Right lung (tissue), 5 donors: Measurements from ENCODE around the gene PTPRD. TPM values are rescaled to one million over a fixed set of nuclear protein-coding genes. Genes with fewer than 3 reads are reported as not detected.
"Not testable (repeated sequence)": the region's sequence is repeated elsewhere in the genome, so short reads cannot be mapped to it uniquely, and the experiment has no call there.

ENCODE experiments used
- DNase-seq, 2 donors: peaks; one replicate each; pipeline ENCODE4 v3.0.0-alpha.2; 2013
- polyA plus RNA-seq, 5 donors: library from polyadenylated mRNA; unstranded; fragments of 120-200 nt; gene quantifications; one replicate each; pipeline versions ENCODE4 v1.2.1 to v1.2.3, GENCODE V29; 2013; ENCODE audit warnings: inconsistent platforms in 1 of 5, low replicate concordance in 1 of 5; ENCODE audit not compliant: insufficient read length in 5 of 5, insufficient read depth in 1 of 5

The PTPRD gene
- polyA plus RNA-seq, 5 donors, result 117 to 156 (median 130) TPM

DNA sequence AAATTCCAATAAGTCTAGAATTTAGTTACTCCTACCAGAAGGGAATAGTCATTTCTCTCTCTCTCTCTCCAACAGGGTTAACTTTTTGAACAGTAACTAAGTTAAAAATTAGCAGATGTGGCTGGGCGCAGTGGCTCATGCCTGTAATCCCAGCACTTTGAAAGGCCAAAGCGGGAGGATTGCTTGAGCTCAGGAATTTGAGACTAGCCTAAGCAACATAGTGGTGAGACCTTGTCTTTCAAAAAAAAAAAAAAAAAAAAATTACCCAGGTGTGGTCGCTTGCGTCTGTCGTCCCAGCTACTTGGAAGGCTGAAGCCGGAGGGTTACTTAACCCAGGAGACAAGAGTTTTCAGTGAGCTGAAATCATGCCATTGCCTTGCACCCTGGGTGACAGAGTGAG is 639.7 kb downstream of the PTPRD start:
- no peak for DNase-seq

DNA sequence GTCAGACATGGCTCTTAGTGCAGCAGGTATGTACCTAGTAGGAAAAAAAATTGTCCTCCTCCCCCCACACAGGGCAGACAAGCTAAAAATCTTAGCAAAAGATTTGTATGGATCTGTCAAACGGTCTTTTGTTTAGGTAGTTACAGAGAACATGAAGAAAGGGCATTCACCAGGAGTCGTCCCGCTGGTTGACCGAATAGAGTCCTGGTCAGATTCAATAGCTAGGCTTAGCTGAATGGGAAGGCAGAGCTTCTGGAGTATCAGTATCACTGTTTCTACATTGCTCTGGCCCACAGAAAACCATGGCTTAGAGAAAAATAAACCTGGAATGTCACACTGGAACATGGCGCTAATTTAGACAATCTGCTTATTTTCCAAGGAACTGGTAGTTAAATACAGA is 642.3 kb downstream of the PTPRD start:
- no peak for DNase-seq

DNA sequence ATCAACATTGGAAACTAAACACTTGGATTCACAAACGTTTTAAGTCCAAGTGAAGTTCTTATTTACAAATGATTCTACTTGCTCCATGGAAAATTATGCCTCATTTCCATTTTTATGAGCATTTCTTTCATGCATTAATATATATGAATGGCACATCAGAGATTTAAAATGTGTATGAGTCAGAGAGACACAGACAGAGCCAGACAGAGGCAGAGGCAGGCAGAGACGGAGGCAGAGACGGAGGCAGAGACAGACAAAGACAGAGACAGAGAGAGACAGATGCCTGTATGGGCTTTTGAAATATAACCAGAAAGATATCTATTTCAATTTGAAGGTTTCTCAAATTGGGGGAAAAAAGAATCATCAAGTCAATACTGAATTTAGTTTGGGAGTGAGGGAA is 649.0 kb downstream of the PTPRD start:
- DNase-seq, result no peak

DNA sequence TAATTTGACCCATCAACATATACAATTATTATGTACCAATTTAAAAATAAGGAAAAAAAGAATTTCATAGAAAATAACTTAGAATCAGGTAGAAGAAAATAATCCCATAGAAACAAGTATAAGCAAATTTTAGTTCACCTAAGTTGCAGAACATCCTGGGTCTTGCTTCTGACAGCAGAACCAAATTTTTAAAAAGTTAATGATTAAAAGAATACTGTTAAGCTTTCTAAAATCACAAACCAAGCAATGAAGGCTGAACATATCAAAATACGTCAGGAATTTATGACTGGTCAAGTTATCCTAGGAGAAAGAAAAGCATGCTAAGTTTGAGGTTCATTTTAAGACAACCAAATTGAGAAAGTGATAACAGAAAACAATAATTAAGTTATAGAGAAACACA is 650.9 kb downstream of the PTPRD start:
- DNase-seq, result no peak

DNA sequence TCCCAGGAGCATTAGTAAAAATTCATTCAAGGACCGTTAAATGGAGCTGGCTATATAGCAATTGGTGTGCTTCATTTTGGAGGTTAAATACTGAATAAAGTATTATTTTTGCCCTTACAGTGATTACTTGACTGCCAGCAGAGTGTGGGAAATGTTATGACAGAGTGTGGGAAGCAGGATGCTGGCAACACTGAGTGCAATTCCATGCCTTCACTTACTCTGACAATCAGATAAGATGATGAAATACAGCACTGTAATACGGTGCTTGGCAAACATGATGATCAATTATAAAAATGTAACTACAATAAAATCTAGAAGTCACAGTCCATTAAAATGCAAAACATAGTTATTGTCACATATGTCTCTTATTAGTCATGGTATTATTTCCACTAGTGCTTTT is 651.3 kb downstream of the PTPRD start:
- no peak for DNase-seq

DNA sequence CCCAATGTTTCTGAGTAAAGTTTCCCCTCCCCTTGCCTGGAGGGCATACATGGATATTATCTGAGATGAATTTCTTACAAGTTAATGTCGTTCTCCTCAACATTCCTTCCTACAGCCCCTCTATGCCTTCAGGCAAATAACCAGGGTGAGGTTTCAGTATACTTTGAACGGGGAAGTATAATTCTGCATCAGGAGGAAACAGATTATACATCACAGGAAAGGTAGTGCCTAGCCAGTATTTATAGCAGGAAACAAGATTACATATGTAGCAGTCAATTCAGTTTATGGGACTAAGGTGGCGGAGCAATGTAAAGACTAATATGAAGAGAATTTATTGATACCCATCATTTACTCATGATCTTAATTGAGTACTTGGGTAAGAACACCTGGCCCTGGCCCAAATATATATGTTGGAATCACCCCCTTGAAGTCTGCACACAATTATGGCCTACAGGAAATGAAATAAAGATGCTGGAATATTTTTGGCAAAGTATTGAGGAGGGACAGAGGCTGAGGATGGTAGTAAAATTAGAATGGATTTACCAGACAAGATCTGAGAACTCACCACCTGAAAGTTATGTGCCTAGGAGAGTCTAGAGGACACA is 661.1 kb downstream of the PTPRD start:
- no peak for DNase-seq

DNA sequence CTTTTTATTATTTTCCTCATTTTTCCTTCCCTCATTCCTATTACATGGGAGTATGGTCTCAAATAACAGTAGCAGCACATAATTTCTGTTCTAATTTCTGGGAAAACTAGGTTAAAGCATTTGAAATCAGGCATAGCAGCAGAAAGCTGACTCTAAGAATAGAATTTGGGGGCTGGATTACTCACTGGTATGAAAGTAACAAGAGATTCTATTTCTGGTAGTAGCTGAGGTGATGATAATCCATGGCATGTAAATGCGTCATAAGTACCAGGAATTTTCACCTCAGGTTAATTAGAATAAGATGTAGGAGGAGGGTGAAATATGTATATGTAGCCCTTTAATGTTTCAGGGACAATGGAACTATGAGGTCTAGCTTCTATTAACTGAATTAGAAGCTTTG is 662.0 kb downstream of the PTPRD start:
- no peak for DNase-seq

DNA sequence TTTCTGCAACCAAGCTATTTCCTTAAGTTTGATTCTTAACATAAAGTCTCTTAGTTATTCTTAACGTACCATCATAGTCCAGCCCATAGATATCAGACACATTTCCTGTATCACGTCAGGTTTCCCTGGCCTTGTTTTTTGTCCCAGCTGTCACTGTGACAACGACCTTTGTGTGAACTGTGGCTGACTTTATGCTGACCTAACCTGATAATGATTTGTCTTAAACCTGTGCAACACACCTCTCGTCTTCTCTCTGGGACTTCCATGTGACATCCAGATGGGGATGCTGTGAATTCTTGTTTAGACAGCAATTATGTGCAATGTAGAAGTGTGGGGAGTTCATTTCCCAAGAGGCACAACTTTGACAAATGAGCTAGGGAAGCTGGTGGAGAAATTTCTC is 662.8 kb downstream of the PTPRD start:
- no peak for DNase-seq

DNA sequence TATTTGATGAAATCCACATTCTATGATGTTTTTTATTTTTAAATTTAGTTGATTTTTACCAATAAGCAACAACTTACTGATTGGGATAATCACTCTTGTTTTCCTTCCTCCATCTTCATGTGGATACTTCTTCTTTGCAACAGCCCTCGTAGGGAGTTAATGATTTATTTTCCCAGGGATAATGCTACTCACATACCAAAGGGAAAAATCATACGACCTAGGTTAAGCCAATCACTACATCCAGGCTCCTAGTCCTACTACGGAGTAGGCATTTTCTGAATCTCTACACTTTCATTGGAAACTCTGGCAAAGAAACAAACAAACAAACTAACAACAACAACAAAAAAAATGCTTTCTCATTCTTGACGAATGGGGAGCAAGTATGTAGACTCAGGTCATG is 663.4 kb downstream of the PTPRD start:
- DNase-seq, result no peak

DNA sequence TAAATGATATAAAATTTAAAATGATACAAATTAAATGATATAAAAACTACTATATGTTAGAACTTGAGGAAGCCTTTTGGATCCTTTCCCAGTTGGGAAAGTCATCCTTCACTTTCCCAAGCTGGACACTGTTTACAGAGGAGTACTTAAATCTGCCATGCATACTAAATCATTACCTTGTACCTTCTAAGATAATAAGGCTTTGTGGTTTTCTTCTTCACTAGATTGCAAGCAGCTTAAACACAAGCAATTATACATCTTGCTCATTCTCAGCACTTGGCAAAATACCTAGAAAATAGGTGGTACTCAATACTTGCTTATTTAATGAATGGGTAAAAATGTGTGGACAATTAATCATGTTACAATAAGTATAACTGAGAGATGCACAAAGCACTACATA is 666.8 kb downstream of the PTPRD start:
- DNase-seq, result no peak

DNA sequence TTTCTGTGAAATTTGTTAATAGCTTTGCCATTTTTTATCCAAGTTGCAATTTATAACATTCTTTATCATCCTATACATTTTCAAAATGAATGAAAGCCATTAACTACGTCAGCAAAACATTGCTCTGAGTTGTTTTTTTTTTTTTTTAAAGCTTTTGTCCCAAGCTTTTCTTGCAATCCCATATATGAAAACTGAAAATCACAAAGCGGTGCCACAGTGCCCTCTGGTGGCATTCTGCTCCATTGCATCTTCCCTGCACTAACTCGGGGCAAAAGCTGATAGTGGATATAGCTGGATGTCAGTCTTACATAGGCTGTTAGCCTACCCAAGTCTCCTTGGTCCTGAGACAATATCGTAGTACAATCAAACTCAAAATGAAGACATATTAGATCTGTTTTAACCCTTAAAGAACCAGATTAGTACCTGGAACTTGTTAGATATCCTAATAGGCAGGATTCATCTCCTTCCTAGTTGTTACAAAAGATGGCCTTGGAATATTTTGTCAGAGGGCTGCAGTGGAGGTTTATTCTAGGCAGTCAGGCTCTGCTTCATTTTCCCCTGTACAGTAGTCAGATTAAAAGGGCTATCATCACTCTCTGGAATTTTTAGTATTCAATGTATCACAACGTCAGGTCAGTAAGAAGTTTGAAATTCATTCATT is 669.9 kb downstream of the PTPRD start:
- peak; percentile 42 to 73 for DNase-seq

DNA sequence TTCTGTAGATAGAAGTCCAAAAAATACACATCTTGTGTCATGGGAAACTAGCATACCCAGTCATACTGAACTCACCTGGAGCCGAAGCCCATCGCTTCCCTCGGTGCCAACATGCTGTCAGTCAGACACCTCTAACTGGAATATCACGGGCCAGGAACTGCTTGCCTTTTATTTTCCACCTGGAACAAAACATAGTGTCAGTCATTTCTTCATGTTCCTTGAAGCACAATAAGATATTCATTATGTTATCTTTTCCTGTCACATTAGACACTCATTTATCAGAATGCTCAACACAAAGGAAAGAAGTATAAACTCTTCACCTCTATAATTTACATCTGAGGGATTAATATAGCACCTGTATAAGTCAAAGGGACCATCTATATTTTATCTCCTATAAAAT is 674.4 kb downstream of the PTPRD start:
- DNase-seq, result no peak

DNA sequence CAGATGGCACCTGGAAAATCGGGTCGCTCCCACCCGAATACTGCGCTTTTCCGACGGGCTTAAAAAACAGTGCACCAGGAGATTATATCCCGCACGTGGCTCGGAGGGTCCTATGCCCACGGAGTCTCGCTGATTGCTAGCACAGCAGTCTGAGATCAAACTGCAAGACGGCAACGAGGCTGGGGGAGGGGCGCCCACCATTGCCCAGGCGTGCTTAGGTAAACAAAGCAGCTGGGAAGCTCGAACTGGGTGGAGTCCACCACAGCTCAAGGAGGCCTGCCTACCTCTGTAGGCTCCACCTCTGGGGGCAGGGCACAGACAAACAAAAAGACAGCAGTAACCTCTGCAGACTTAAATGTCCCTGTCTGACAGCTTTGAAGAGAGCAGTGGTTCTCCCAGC is 681.3 kb downstream of the PTPRD start:
- not testable (repeated sequence) for DNase-seq

DNA sequence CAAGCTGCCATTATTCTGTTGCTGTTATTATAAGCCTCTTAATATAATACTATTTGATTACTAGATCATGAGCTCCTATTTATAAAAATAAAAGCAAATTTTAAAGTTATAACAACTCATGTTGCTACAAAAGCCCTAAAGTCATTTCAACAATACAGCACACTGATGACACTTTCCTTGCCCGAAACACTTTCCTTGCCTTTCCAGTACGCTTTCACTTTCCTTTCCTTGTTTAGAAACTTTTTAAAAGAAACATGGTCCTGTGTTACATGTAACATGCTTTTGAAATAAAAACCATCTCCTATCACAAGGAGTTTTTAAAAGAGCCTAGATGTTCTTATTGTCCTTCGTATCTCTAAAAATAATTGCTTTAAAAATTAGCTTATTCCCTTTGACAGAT is 688.4 kb downstream of the PTPRD start:
- DNase-seq, result peak in 1 of 2 donors; percentile 6

DNA sequence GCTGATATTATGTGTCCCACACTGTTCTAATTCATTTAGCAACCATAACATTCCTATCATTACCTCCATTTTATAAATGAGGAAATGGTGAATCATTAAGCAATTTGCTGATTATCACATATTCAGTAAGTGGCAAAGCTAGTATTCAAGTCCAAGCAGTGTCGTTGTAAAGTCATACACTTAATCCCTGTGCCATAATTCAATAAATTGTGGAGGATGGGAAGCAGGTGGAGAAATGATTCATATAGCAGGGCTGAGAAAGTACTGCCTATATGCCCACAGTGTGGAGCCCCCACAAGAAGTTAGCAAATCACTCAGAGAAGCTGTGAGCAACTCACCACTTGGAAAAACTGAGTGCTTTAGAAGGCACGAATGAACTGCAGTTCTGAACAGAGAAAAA is 691.0 kb downstream of the PTPRD start:
- DNase-seq, result no peak

DNA sequence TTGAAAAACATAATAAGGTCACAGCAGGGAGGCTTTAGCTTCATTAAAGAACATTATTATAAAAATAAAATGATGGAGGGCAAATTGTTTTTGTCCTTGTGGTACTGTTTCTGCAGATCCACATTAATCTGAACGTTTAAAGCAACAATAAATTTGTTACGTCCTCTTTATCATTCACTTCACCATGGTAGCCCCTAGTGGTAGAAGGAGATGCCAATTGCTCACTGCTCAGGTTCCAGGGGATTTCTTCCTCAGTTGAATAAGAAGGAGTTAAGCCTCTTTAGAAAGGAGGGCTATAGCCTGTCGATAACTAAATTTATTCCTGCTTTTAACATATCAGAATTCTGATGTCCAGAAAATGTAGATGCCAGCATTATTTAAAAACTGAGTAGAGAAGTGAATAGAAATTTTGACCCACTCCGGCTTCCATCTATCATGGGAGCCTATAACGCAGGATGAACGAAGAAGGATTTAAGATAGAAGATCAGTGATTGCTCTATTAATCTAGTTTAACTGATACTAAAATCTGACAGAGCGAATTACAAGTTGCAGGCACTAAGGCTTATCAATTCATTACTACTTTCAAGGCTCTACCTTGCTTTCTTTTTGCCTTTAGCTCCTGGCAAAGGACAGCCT is 692.3 kb downstream of the PTPRD start:
- DNase-seq, result no peak

DNA sequence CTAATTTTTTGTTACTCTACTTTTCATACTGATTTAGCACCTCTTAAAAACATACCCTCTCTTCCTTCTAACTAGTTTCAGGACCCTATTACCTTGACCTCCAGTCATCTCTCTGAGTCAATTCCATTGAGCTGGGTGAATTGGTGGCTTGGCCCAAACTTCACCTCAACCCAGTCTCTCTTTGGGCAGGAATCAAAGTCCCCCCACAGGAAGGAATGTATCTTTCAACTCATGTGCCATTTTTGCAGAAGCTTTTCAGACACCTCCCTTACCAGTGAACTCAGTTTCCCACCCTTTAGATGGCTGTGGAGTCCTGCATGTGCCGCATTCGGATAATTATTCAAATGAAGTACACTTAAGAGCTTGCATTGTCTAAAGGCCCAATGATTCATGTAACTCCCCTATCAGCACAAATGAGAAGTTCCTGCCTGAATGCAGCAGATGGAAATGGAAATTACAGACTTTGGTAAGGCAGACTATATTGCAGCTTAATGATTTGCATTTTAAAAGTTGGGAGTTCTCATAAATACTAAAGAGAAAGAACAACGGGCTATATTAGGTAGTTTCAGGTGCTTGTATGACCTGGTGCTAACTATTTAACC is 693.5 kb downstream of the PTPRD start:
- no peak for DNase-seq

DNA sequence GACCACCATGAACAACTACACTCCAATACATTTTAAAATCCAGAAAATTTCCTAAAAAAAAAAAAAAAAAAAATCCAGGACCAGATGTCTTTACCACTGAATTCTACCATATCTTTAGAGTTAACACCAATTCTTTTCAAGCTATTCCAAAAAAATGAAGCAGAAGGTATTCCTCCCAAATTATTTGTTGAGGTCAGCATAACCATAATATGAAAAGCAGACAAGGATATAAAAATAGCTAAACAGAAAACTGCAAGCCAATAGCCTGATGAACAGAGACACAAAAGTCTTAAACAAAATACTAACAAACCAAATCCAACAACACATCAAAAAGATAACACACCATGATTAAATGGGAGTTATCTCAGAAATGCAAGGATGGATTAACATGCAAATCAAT is 695.4 kb downstream of the PTPRD start:
- no peak for DNase-seq

DNA sequence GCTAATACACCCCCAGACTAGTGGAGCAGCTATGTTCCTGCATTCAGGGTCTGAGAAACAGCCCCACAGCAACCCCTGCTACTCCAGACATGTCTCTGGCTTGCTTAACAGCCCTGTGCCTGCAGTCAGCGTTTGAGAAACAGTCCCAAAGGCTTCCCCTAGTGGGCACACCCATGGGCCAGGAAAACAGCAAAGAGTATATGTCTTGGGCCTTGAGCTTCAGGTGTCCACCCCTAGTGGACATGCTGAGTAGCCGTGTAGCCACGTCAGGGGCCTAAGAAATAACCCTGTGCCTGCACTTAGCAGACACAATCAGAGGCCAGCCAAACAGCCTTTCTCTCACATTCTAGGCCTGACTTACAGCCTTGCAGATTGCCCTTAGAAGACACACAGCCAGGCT is 698.6 kb downstream of the PTPRD start:
- no peak for DNase-seq

DNA sequence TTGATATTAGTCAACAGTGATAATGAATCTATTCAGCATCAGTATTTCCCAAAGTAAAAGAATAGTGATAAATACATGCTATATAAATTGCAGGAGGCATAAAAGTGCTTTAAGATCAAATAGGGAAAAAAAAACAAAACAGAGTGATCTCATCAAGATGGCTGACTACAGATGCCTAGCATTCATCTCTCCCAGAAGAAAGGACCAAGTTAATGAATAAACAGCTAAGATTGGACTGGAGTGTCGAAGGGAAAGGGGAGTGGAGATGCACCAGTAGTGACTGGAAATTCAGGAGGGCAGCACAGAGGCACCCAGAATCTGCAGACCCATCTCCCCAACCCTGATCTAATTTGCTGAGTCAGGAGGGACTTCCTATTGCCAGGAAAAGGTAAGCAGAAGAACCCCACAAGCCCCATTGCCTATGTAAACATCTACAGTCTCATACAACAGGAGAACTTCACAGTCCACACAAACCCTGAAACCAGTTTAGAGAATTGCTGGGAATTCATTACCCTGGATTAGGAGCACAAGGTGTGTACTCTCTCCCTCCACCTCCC is 699.4 kb downstream of the PTPRD start:
- no peak for DNase-seq

DNA sequence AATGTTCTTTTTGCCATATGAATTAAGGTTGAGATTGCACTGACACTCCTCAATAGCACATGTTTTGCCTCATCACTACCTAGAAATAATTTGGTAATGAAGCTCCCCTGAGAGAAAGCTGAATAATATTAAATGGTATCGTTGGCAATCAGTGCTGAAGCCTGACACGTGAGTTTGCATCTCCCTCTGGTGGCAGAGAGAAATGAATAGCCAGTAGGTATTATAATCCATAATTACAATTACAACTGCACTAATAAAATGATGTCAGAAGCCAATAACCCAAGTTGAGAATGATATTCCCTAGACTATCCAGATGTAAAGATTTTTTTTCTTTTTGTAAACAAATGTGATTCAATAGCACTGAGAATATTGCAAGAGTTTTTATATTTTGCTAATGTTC is 700.3 kb downstream of the PTPRD start:
- no peak for DNase-seq

DNA sequence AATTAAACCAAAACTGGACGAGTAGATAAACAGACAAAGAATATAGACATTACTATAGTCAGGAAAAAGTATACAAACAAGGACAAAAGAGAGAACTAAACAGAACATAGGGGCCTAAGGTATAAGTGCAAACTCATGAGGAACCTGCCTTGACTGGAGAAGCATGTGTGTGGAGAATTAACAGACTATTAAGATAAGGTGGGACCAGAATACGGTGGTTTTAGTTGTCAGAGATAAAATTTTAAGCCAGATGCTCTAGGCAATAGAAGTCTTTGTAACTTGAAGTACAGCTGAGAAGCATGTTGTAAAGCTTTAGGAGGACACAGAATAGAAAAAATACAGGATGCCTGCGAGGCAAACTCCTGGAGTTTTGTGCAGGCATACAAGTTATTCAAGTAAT is 707.1 kb downstream of the PTPRD start:
- no peak for DNase-seq

DNA sequence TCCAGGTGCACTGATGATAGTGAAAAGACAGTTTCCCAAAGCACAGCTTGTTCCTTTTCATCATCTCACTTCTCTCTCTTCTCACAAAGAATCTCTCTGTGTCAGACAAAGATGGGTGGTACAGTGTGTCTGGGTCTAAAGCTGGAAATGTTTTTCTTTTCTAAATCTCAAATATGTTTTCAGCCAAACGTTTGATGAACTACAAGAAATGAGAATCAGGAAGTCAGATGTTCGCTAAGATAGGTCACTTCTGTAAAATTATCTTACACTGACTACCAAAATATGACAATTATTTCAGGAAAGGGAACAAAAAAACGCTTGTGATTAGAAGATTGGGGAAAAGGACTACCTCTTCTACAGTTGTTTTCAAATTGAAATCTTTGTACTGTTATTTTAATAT is 708.8 kb downstream of the PTPRD start:
- DNase-seq, result no peak
